HEK293 (cell line): ENCODE measurements around the gene CFAP46.

ENCODE experiments used
- CTCF ChIA-PET: fragments of 350-600 bp; formaldehyde crosslinking; extraction: SDS; loops from one replicate; lab custom pipeline; 2021; ENCODE audit warnings: antibody characterized with exemption; lab: Yijun Ruan, JAX
- POLR2A ChIA-PET: fragments of 300-600 bp; formaldehyde crosslinking; extraction: SDS; loops from one replicate; lab custom pipeline; 2020; ENCODE audit warnings: antibody characterized with exemption, inconsistent platforms; lab: Yijun Ruan, JAX
- H3K27ac ChIP-seq: fragments of 200-500 bp; sonication (Bioruptor generic); 2 replicates; pipeline ENCODE4 v1.5.1; 2014; ENCODE audit warnings: low read depth, low read length, control low read depth, inconsistent platforms; ENCODE audit errors: extremely low read depth
- H3K36me3 ChIP-seq, 2 experiments: fragments of 200-500 bp in 1 of 2; sonication (Bioruptor generic) in 1 of 2; 1 replicate in 1 of 2; 2 replicates in 1 of 2; pipeline ENCODE4 v1.5.1; 2014 to 2017; ENCODE audit warnings: inconsistent platforms in 2 of 2, low read length in 2 of 2; ENCODE audit not compliant: control insufficient read depth in 2 of 2, insufficient read depth in 1 of 2
- H3K4me1 ChIP-seq: fragments of 200-500 bp; sonication (Bioruptor generic); 2 replicates; pipeline ENCODE4 v1.5.1; 2014; ENCODE audit warnings: mild to moderate bottlenecking, low read length, inconsistent platforms; ENCODE audit not compliant: control insufficient read depth, insufficient read depth
- H3K4me3 ChIP-seq: 2 replicates; pipeline ENCODE4 v1.5.1; 2011; ENCODE audit warnings: low read depth, mild to moderate bottlenecking, control low read depth, low read length, moderate library complexity
- H3K9me3 ChIP-seq: fragments of 200-500 bp; sonication (Bioruptor generic); 2 replicates; pipeline ENCODE4 v1.5.1; 2014; ENCODE audit warnings: low read depth, low read length, inconsistent platforms; ENCODE audit not compliant: control insufficient read depth, insufficient read depth
- CTCF ChIP-seq: fragments of 450-650 bp; formaldehyde crosslinking; IDR thresholded peaks from 2 replicates; pipeline ENCODE4 v1.5.1; 2016; ENCODE audit warnings: missing biosample characterization, missing genetic modification characterization
- HOXC10 ChIP-seq: sonication (generic); formaldehyde crosslinking; IDR thresholded peaks from 2 replicates; pipeline ENCODE4 v1.8.1; 2023; ENCODE audit warnings: mild to moderate bottlenecking, missing genetic modification reagents
- IKZF3 ChIP-seq: fragments of 450-650 bp; IDR thresholded peaks from 2 replicates; pipeline ENCODE4 v1.5.0; 2018; ENCODE audit warnings: missing biosample characterization, mild to moderate bottlenecking, missing genetic modification characterization, moderate library complexity
- PRDM6 ChIP-seq: fragments of 450-650 bp; formaldehyde crosslinking; IDR thresholded peaks from 2 replicates; pipeline ENCODE4 v1.5.1; 2017; ENCODE audit warnings: missing biosample characterization, missing genetic modification characterization
- SETDB1 ChIP-seq: IDR thresholded peaks from one replicate; pipeline ENCODE4 v1.6.1; 2017; ENCODE audit warnings: mild to moderate bottlenecking, low read length, moderate library complexity, mixed read lengths; ENCODE audit not compliant: insufficient read length
- SP2 ChIP-seq: fragments of 450-650 bp; formaldehyde crosslinking; IDR thresholded peaks from 2 replicates; pipeline ENCODE4 v1.5.1; 2016; ENCODE audit warnings: missing biosample characterization, missing genetic modification characterization
- ZNF157 ChIP-seq: fragments of 450-650 bp; formaldehyde crosslinking; IDR thresholded peaks from 2 replicates; pipeline ENCODE4 v1.5.1; 2016; ENCODE audit warnings: missing biosample characterization, missing genetic modification characterization
- ZNF169 ChIP-seq: fragments of 450-650 bp; formaldehyde crosslinking; IDR thresholded peaks from 2 replicates; pipeline ENCODE4 v1.5.1; 2016; ENCODE audit warnings: missing biosample characterization, missing genetic modification characterization
- ZNF221 ChIP-seq: fragments of 450-650 bp; formaldehyde crosslinking; IDR thresholded peaks from 2 replicates; pipeline ENCODE4 v1.5.1; 2017; ENCODE audit warnings: missing biosample characterization, missing genetic modification characterization, borderline replicate concordance
- ZNF311 ChIP-seq: fragments of 450-650 bp; formaldehyde crosslinking; IDR thresholded peaks from 2 replicates; pipeline ENCODE4 v1.5.1; 2017; ENCODE audit warnings: missing biosample characterization, missing genetic modification characterization, borderline replicate concordance
- ZNF37A ChIP-seq: fragments of 450-650 bp; IDR thresholded peaks from 2 replicates; pipeline ENCODE4 v1.5.1; 2018; ENCODE audit warnings: missing biosample characterization, missing genetic modification characterization
- ZNF513 ChIP-seq: fragments of 450-650 bp; IDR thresholded peaks from 2 replicates; pipeline ENCODE4 v1.5.1; 2018; ENCODE audit warnings: missing biosample characterization, missing genetic modification characterization
- ZNF626 ChIP-seq: fragments of 450-650 bp; sonication (Bioruptor Pico); formaldehyde crosslinking; IDR thresholded peaks from 2 replicates; pipeline ENCODE4 v1.5.1; 2018; ENCODE audit warnings: missing biosample characterization, missing genetic modification characterization, inconsistent platforms
- ZNF843 ChIP-seq: fragments of 450-650 bp; formaldehyde crosslinking; IDR thresholded peaks from 2 replicates; pipeline ENCODE4 v1.5.1; 2016; ENCODE audit warnings: missing biosample characterization, missing genetic modification characterization
- TF ChIP-seq, protein P1 (sequence below): fragments of 450-650 bp; formaldehyde crosslinking; IDR thresholded peaks from 2 replicates; pipeline ENCODE4 v1.5.1; 2016; ENCODE audit warnings: missing biosample characterization, missing genetic modification characterization, borderline replicate concordance
- TF ChIP-seq, protein P2 (sequence below): fragments of 450-650 bp; formaldehyde crosslinking; IDR thresholded peaks from 2 replicates; pipeline ENCODE4 v1.5.1; 2017; ENCODE audit warnings: missing biosample characterization, missing genetic modification characterization

CFAP46 gene

GRCh38 chr10:132783940-132784865 is 158.2 kb downstream of the CFAP46 start (continued):
- TF ChIP-seq, protein P1, sequence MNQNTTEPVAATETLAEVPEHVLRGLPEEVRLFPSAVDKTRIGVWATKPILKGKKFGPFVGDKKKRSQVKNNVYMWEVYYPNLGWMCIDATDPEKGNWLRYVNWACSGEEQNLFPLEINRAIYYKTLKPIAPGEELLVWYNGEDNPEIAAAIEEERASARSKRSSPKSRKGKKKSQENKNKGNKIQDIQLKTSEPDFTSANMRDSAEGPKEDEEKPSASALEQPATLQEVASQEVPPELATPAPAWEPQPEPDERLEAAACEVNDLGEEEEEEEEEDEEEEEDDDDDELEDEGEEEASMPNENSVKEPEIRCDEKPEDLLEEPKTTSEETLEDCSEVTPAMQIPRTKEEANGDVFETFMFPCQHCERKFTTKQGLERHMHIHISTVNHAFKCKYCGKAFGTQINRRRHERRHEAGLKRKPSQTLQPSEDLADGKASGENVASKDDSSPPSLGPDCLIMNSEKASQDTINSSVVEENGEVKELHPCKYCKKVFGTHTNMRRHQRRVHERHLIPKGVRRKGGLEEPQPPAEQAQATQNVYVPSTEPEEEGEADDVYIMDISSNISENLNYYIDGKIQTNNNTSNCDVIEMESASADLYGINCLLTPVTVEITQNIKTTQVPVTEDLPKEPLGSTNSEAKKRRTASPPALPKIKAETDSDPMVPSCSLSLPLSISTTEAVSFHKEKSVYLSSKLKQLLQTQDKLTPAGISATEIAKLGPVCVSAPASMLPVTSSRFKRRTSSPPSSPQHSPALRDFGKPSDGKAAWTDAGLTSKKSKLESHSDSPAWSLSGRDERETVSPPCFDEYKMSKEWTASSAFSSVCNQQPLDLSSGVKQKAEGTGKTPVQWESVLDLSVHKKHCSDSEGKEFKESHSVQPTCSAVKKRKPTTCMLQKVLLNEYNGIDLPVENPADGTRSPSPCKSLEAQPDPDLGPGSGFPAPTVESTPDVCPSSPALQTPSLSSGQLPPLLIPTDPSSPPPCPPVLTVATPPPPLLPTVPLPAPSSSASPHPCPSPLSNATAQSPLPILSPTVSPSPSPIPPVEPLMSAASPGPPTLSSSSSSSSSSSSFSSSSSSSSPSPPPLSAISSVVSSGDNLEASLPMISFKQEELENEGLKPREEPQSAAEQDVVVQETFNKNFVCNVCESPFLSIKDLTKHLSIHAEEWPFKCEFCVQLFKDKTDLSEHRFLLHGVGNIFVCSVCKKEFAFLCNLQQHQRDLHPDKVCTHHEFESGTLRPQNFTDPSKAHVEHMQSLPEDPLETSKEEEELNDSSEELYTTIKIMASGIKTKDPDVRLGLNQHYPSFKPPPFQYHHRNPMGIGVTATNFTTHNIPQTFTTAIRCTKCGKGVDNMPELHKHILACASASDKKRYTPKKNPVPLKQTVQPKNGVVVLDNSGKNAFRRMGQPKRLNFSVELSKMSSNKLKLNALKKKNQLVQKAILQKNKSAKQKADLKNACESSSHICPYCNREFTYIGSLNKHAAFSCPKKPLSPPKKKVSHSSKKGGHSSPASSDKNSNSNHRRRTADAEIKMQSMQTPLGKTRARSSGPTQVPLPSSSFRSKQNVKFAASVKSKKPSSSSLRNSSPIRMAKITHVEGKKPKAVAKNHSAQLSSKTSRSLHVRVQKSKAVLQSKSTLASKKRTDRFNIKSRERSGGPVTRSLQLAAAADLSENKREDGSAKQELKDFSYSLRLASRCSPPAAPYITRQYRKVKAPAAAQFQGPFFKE = no peak
- TF ChIP-seq IKZF3 (tag by site-specific recombination) = no peak
- no peak for TF ChIP-seq ZNF843 (tag by site-specific recombination)
- TF ChIP-seq, all 188 proteins: peak for 0

GRCh38 chr10:132783165-132783939 is 159.0 kb downstream of the CFAP46 start:
- no peaks in the 10 kb centered on the region for H3K9me3 ChIP-seq
- H3K4me1 ChIP-seq = peaks cover 3% of the 10 kb centered on the region
- no peak for TF ChIP-seq ZNF157
- no peak for TF ChIP-seq PRDM6
- TF ChIP-seq ZNF169 (tag by site-specific recombination) = no peak
- TF ChIP-seq ZNF311 (tag by site-specific recombination) = no peak
- TF ChIP-seq ZNF37A (tag by site-specific recombination) = no peak
- ChIA-PET CTCF (no interaction called here), POLR2A (no interaction called here)
- no peak overlapping the region for H3K27ac ChIP-seq
- H3K36me3 ChIP-seq = no peaks in the 10 kb centered on the region
- no peak overlapping the region for H3K4me3 ChIP-seq

- POLR2A ChIA-PET = no interaction called here
- Histone ChIP-seq H3K4me1 (peaks cover 3% of the 10 kb centered on the region), H3K4me3 (no peak overlapping the region), H3K27ac (no peak overlapping the region), H3K9me3 (no peaks in the 10 kb centered on the region), H3K36me3 (no peaks in the 10 kb centered on the region)
- CTCF ChIA-PET = interaction anchor here (0.9 kb wide), 1 partner anchor 50 kb away, joined by 3 read pairs; no protein-coding TSS in a partner anchor
- TF ChIP-seq CTCF (tag by site-specific recombination) (no peak), SETDB1 (no peak), SP2 (tag by site-specific recombination) (no peak), ZNF513 (tag by site-specific recombination) (no peak), HOXC10 (CRISPR knock-in tag) (no peak), ZNF626 (tag by site-specific recombination) (no peak), ZNF221 (tag by site-specific recombination) (no peak)
- TF ChIP-seq, protein P2, sequence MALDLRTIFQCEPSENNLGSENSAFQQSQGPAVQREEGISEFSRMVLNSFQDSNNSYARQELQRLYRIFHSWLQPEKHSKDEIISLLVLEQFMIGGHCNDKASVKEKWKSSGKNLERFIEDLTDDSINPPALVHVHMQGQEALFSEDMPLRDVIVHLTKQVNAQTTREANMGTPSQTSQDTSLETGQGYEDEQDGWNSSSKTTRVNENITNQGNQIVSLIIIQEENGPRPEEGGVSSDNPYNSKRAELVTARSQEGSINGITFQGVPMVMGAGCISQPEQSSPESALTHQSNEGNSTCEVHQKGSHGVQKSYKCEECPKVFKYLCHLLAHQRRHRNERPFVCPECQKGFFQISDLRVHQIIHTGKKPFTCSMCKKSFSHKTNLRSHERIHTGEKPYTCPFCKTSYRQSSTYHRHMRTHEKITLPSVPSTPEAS (tag by site-specific recombination) = no peak
These were observed 160.8 kb downstream of the CFAP46 start for GRCh38 chr10:132781556-132781955.
